Right renal cortex interstitium (tissue), 3 donors: ENCODE data around the gene AP2M1. TPM values are rescaled to one million over a fixed set of nuclear protein-coding genes. Genes with fewer than 3 reads are reported as not detected.
"Not testable (repeated sequence)": the region's sequence is repeated elsewhere in the genome, so short reads cannot be mapped to it uniquely, and the experiment has no call there.

Experiments used
- DNase-seq, 3 donors: peaks; one replicate each; pipeline ENCODE4 v3.0.0-alpha.2; 2013; ENCODE audit warnings: low read depth in 3 of 3, low spot score in 2 of 3
- polyA plus RNA-seq, 3 donors: library from polyadenylated mRNA; unstranded; fragments of 120-200 nt; gene quantifications; one replicate each; pipeline ENCODE4 v1.2.1, GENCODE V29; 2013; ENCODE audit not compliant: insufficient read length in 3 of 3

Gene AP2M1
- polyA plus RNA-seq, 3 donors = 399 to 438 (median 427) TPM

DNA sequence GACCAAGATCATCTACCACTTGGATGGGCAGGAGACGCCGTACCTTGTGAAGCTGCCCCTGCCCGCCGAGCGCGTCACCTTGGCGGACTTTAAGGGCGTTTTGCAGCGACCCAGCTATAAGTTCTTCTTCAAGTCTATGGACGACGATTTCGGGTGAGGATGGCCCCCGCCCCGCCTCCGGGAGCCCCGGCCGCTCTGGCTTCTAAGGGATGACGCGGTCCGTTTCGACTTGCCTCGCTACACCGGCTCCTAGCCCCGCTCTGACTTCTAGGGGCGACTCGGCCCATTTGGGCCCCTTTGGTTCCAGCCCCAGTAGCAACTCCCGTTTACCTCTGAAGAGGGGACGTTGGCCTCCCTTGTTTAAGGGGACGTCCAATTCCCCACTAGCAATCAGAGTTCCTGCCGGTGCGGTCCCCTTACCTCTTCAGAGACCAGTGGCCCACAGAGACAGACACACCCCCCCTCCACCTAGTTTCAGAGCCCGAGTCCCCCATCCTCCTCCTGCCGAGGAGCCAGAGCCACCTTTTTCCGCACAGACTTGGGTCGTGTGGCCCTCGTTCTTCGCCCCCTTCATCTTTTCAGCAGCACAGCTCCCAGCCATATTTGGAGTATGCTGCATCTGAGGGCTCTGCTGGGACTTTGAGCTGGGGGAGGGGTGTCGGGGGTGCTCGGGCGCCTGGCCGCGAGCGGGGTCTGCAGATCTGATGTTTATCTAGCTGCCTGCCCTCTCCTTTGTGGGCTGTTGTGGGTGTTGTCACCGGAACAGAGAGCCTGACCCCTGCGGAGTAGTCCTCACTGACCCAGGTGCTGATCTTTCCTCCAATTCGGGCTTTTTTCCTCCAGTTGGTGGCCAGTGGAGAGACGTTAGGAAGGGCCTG, 18.8 kb upstream of the AP2M1 start:
- DNase-seq = peak in 1 of 3 donors; percentile 15

GRCh38 chr3:184156522-184156955, 18.1 kb upstream of the AP2M1 start:
- peak in 1 of 3 donors; percentile 45 for DNase-seq

GRCh38 chr3:184157206-184157605, 17.4 kb upstream of the AP2M1 start:
- no peak for DNase-seq

DNA sequence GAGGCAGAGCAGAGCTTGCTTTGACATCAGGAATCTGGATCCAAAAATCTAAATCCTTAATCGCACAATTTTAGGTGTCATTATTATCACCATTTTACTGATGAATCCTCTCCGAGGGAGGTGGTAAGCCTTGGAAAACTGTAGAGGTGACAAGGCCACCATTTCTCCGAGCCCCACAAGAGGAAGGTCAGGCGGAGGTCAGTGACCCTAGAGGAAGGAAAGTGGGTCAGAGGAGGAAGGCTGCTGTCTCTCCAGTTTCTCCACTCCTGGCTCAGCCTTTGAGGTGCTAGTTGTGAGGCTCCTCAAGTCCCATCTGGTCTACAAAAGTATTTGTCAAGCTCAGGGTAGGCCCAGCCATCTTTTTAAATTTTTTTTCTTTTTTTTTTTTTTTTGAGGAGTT, 16.3 kb upstream of the AP2M1 start:
- no peak for DNase-seq

DNA sequence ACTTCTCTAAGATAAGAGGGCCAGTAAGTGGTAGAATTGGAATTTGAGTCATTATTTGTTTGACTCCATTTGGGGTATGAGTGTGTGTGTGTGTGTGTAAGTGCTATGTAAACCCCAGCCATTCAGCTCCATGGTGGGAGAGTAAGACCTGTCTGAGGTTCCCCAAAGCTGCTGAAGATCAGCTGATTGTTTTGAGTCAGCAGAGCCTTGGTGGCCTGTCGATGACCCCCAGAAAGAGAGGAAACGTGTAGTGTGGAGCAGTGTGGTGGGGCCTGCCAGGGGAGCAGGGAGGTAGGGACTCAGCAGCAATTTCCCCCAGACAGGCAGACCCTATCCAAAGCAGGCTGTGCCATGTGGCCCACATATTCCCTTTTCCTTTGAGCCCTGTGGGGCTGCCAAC, 14.2 kb upstream of the AP2M1 start:
- no peak for DNase-seq

DNA sequence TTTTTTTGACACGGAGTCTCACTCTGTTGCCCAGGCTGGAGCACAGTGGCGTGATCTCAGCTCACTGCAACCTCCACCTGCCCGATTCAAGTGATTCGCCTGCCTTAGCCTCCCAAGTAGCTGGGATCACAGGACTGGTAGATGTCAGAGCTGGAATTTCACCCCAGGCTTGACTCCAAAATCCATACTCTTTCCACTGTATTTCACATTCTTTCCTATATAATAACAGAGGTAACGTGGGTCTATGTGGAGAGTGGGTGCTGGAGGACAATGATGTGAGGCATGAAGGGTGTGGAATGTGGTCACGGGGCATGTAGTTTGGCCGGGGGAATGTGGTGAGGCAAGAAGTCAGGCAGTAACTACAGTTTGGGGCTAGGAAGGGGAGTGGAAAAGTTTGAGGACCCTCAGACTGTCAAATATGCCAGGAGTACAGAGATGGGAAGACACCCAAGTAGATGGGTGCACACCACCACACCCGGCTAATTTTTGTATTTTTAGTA, 12.0 kb upstream of the AP2M1 start:
- not testable (repeated sequence) for DNase-seq

DNA sequence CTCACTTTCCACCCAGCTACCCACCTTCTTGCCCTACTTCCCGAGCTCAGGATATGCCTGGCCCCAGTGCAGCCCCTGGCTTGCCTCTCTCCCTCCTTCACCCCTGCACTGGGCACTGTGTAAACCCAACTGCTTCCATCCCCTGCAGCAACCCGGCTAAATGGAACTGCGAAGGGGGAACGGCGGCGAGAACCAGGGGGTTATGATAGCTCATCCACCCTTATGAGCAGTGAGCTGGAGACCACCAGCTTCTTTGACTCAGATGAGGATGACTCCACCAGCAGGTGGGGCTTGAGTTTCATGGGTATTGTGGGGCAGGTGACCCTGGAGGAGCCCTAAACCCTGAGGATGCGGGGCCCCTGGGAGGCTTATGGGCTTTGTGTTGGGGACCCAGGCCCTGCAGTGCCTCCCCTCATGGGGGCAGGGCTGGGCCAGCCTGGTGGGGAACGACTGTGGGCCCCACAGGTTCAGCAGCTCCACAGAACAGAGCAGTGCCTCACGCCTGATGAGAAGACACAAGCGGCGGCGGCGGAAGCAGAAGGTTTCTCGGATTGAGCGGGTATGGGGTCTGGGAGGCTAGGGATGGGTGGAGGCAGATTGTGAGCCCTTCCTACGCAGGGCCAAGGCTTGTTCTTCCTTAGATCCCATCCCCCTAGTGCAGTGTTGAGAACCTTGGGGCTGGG, 9.9 kb upstream of the AP2M1 start:
- DNase-seq = no peak

- no peak for DNase-seq
Observed at GRCh38 chr3:184165543-184165942, 9.1 kb upstream of the AP2M1 start.

- no peak for DNase-seq
Observed at GRCh38 chr3:184166671-184167070, 8.0 kb upstream of the AP2M1 start.

GRCh38 chr3:184167786-184168185, 6.9 kb upstream of the AP2M1 start:
- DNase-seq = no peak

- no peak for DNase-seq
Observed at GRCh38 chr3:184168363-184169120, 6.1 kb upstream of the AP2M1 start.

DNA sequence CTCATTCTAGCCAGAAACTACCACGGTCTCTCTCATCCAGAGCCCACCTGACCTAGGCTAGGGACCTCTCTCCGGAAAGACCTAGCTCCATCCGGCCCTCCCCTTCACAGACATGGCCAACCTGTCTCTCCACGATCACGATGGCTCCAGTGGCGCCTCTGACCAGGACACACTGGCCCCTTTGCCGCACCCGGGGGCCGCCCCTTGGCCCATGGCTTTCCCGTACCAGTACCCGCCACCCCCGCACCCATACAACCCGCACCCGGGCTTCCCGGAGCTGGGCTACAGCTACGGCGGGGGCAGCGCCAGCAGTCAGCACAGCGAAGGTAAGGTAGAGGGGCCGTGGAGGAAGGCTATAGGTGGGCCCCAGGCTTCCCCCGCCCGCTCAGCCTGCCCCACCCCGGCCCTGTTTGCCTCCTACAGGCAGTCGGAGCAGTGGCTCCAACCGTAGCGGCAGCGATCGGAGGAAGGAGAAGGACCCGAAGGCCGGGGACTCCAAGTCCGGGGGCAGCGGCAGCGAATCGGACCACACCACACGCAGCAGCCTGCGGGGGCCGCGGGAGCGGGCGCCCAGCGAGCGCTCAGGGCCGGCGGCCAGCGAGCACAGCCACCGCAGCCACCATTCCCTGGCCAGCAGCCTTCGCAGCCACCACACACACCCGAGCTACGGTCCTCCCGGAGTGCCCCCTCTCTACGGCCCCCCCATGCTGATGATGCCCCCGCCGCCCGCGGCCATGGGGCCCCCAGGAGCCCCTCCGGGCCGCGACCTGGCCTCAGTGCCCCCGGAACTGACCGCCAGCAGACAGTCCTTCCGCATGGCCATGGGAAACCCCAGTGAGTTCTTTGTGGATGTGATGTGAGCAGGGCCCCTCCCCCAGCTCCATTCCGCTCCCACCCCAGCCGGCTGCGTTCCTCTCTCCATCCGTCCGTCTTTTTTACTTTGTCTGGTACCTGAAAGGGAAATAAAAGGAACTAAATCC, 4.5 kb upstream of the AP2M1 start:
- DNase-seq = no peak

GRCh38 chr3:184171562-184171961, 3.1 kb upstream of the AP2M1 start:
- DNase-seq = no peak

- DNase-seq = no peak
Observed at GRCh38 chr3:184172681-184173373, 1.8 kb upstream of the AP2M1 start.

GRCh38 chr3:184173374-184173722, 1.3 kb upstream of the AP2M1 start:
- no peak for DNase-seq

DNA sequence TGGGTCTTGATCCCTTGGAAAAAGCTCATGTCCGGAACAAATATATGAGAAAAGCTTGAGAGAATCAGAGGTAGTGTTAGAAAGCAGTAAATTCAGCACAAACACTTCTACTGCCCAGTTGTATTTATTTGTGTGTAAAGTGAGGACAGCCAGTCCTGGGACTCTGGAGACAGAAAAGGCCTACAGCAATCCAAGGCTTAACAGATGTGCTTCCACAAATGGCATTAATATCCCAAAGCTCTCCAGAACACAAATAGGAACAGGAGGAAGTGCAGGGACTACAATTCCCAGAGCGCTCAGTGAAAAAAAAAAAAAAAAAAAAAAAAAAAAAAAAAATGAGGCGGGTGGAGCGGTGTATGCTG, 390 bp upstream of the AP2M1 start:
- no peak for DNase-seq

DNA sequence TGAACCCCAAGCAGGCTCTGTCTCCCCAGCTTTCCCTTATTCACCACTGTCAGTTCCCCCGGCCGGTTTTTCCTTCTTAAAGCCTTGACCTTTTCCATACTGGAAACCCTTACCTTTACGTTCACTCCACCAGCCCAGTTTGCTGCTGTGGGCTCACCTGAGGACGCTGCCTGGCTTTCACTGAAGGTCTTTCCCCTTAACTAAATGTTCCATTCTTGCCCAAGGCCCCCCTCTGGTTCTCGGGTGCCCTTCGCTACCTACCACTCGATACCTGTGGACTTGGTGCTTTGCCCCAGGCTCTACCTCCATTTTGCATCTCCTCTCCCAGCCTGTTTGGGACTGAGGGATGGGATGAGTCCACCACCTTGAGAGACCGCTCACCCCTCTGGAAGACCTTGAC, 851 bp downstream of the AP2M1 start:
- no peak for DNase-seq

DNA sequence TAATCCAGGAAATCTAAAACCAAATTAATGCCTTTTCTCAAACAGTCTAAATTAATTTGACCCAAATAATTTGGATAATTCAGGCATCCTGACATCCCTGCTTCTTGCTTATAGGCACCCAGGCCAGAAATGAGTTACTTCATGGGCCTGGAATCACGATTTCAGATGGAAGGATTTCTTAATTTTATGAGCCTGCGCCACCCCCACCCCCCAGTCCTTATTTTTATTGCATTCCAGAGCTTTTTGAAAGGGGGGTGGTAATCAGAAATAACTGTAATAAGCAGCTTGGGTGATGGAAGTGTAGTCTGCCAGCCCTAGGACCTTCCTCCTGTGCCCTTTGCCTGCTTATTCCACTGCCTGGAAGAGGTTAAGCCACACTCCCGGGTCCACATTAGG, 1.3 kb downstream of the AP2M1 start:
- no peak for DNase-seq
